ENCODE results near the gene ARMC7. TPM values are rescaled to one million over a fixed set of nuclear protein-coding genes. Genes with fewer than 3 reads are reported as not detected.
A peak's percentile ranks its signal among the peaks of the same experiment; 100 is the strongest.

ARMC7 gene
- total and polyA plus RNA-seq, 2 of the 13 experiments (the other 11 are each of a cell fraction or from before 2014, with no cell fraction given), result 3.9 to 4.2 TPM

- Histone ChIP-seq H3K36me3 (replicated peaks in 1 of 2; ENCODE audit: control insufficient read depth in 1 of 2, insufficient read depth in 2 of 2, low read length in 2 of 2) (peaks cover 25 to 53% of the 10 kb centered on the region in 2 experiments), H3K9ac (ENCODE audit: insufficient read depth, low read depth, low read length) (no peak overlapping the region), H3K9me3 (ENCODE audit: low read length) (no peaks in the 10 kb centered on the region), H3K4me3 (replicated peaks in 1 of 3; ENCODE audit: insufficient read depth in 1 of 3, low read depth in 2 of 3, low read length in 3 of 3) (no peak overlapping the region), H3K4me1 (ENCODE audit: insufficient read depth, low read length) (0 out of 2 replicates have a peak, but pooled peaks cover 6% of the 10 kb centered on the region), H3K27ac (ENCODE audit: extremely low read length, insufficient read depth, low read length) (no peak overlapping the region), H3K27me3 (ENCODE audit: control insufficient read depth in 1 of 2, insufficient read depth in 2 of 2, low read length in 2 of 2) (no peaks in the 10 kb centered on the region), H2AFZ (ENCODE audit: low read length) (no peak overlapping the region), H3K4me2 (ENCODE audit: low read depth, low read length) (no peak overlapping the region), H3K79me2 (ENCODE audit: insufficient read depth, low read length) (no peaks in the 10 kb centered on the region), H4K20me1 (ENCODE audit: insufficient read depth, low read length) (no peaks in the 10 kb centered on the region)
- POLR2A ChIA-PET, result interaction anchor here (1.0 to 1.2 kb wide), 2 partner anchors 27 to 31 kb away, joined by 3 read pairs; no protein-coding TSS in a partner anchor
- DNase-seq (ENCODE audit: low spot score), result no peak
- TSS peak; percentile 37 for BruUV-seq (replicated peaks)
- CTCF ChIA-PET (ENCODE audit: low intra/inter-chr PET ratio, low total read pairs), result no interaction called here
- TF ChIP-seq GLMP (CRISPR knock-in tag; IDR thresholded peaks at IDR 0.05; ENCODE audit: borderline replicate concordance) (no peak), SRY (CRISPR knock-in tag; IDR thresholded peaks at IDR 0.05) (no peak), SMAD3 (CRISPR knock-in tag; IDR thresholded peaks at IDR 0.05) (no peak), ZNF572 (CRISPR knock-in tag; IDR thresholded peaks at IDR 0.05) (no peak), POLR2AphosphoS2 (IDR thresholded peaks at IDR 0.05; ENCODE audit: low read depth, low read length) (no peak), CBX2 (IDR thresholded peaks at IDR 0.05; ENCODE audit: low read depth, low read length) (no peak), CBX2 (CRISPR knock-in tag; IDR thresholded peaks at IDR 0.05; ENCODE audit: low read depth) (no peak), ESRRA (CRISPR knock-in tag; IDR thresholded peaks at IDR 0.05; ENCODE audit: low read depth) (no peak)
- TF ChIP-seq, protein P1, sequence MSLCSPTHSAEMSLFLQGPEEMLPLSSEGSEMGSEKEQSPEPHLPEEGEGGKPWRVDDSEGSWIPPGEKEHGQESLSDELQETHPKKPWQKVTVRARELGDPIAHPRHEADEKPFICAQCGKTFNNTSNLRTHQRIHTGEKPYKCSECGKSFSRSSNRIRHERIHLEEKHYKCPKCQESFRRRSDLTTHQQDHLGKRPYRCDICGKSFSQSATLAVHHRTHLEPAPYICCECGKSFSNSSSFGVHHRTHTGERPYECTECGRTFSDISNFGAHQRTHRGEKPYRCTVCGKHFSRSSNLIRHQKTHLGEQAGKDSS (CRISPR knock-in tag; IDR thresholded peaks at IDR 0.05; ENCODE audit: borderline replicate concordance, low read depth), result no peak
- no peak for FAIRE-seq
- no peak for ATAC-seq
- intact Hi-C loops (cut with micrococcal nuclease; ENCODE audit: unreplicated experiment), result no loop called here
- WGBS (ENCODE audit: low lambda C conversion rate), result 96% methylated on average over 11 of the region's 11 CpGs
- in situ Hi-C loops (cut with HindIII; ENCODE audit: extremely low pct_ligation_motif_present, low pct_unique_long_range_greater_than_20kb), result no loop called here
These were observed 45.7 kb upstream of the ARMC7 start for GRCh38 chr17:75064040-75064439.
